ENCODE data around the gene PARD3B. TPM values are rescaled to one million over a fixed set of nuclear protein-coding genes. Genes with fewer than 3 reads are reported as not detected.

PARD3B gene
- total and polyA plus RNA-seq, 2 of the 4 experiments (the other 2 are of a cell fraction), result 3.3 to 15.6 TPM

DNA sequence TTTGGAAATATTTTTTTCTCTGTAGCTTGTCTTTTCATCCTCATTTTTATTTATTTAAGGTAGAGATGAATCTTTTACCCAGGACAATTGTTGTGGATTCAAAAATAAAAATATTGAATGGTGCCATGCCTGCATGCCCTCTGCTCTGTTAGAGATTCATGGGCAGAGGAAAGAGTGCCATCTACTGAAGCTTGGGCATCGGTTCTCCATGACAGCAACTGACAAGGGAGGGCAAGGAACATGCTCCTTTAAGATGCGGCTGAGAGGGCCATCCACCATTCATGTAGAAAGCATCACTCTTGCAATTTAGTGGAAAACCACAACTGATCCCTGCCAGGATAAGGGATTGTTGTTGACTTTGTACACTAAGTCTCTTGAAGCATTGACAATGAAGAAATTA lies 79.9 kb downstream of the PARD3B start:
- no peak overlapping the region for H4K8ac ChIP-seq (ENCODE audit: low read depth in 2 of 2, low read length in 2 of 2)
- no peak overlapping the region for H4K5ac ChIP-seq (ENCODE audit: low read depth, low read length)
- peaks cover 11 to 19% of the 10 kb centered on the region in 2 experiments for H3K79me1 ChIP-seq (ENCODE audit: low read depth in 1 of 2, low read length in 2 of 2)
- peaks cover 4% of the 10 kb centered on the region; the same call in 1 of the 2 replicates for H4K20me1 ChIP-seq (ENCODE audit: insufficient read depth, low read length)
- no CpG with 5 or more reads among the region's 2 CpGs for WGBS, 2 experiments (ENCODE audit: extremely low coverage in 2 of 2, insufficient read length in 1 of 2)
- intact Hi-C loops (cut with micrococcal nuclease), result loop anchor here (5.0 to 10.0 kb wide), 2 partner anchors 57 to 300 kb away; no protein-coding TSS in a partner anchor
- no peak overlapping the region for H2AK9ac ChIP-seq (replicated peaks; ENCODE audit: low read depth, low read length, poor library complexity)
- in situ Hi-C loops (cut with MboI; ENCODE audit: low sequenced_read_pairs), result no loop called here
- no peak overlapping the region for H3K18ac ChIP-seq (ENCODE audit: low read depth, low read length)
- no peak overlapping the region for H4K91ac ChIP-seq (ENCODE audit: insufficient read depth, low read depth, low read length)
- H3K9me1 ChIP-seq (ENCODE audit: insufficient read depth, low read length), result peaks cover 6% of the 10 kb centered on the region; the same call in 1 of the 2 replicates
- no peak overlapping the region for H3K23ac ChIP-seq (ENCODE audit: low read depth, low read length)
- no peak overlapping the region for H3K56ac ChIP-seq (ENCODE audit: extremely low read depth, insufficient read depth, low read length)
- H3K36me3 ChIP-seq (ENCODE audit: control insufficient read depth, insufficient read depth, low read length), result no peaks in the 10 kb centered on the region
- H2BK15ac ChIP-seq (ENCODE audit: low read depth, low read length), result no peak overlapping the region
- no peak overlapping the region for H2AK5ac ChIP-seq (ENCODE audit: low read depth, low read length)
- ChIA-PET POLR2A (ENCODE audit: unreplicated experiment) (no interaction called here), CTCF (interaction anchor here (1.1 to 1.5 kb wide), 2 partner anchors 49 to 74 kb away, joined by 3 to 4 read pairs; no protein-coding TSS in a partner anchor)
- H3K4me2 ChIP-seq (ENCODE audit: low read depth, low read length), result no peak overlapping the region
- no peak overlapping the region for H3K9ac ChIP-seq (ENCODE audit: low read depth, low read length)
- H3K4me1 ChIP-seq (ENCODE audit: control insufficient read depth, insufficient read depth, low read length), result no peaks in the 10 kb centered on the region
- H3K4ac ChIP-seq (ENCODE audit: low read depth, low read length), result no peak overlapping the region
- H2BK5ac ChIP-seq (ENCODE audit: low read depth, low read length, poor library complexity, severe bottlenecking), result no peak overlapping the region
- no TSS peak for BruUV-seq (replicated peaks)
- dilution Hi-C loops (cut with HindIII; ENCODE audit: low sequenced_read_pairs, unreplicated experiment), result no loop called here
- H2AFZ ChIP-seq (replicated peaks; ENCODE audit: low read length, poor library complexity), result no peak overlapping the region
- no peak overlapping the region for H3K27ac ChIP-seq (ENCODE audit: insufficient read depth, low read length)
- ATAC-seq (ENCODE audit: low read depth), result no peak
- TF ChIP-seq, protein P1, sequence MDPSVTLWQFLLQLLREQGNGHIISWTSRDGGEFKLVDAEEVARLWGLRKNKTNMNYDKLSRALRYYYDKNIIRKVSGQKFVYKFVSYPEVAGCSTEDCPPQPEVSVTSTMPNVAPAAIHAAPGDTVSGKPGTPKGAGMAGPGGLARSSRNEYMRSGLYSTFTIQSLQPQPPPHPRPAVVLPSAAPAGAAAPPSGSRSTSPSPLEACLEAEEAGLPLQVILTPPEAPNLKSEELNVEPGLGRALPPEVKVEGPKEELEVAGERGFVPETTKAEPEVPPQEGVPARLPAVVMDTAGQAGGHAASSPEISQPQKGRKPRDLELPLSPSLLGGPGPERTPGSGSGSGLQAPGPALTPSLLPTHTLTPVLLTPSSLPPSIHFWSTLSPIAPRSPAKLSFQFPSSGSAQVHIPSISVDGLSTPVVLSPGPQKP (IDR thresholded peaks at IDR 0.05; ENCODE audit: borderline replicate concordance, low read depth, low read length), result no peak
- TF ChIP-seq, protein P2, sequence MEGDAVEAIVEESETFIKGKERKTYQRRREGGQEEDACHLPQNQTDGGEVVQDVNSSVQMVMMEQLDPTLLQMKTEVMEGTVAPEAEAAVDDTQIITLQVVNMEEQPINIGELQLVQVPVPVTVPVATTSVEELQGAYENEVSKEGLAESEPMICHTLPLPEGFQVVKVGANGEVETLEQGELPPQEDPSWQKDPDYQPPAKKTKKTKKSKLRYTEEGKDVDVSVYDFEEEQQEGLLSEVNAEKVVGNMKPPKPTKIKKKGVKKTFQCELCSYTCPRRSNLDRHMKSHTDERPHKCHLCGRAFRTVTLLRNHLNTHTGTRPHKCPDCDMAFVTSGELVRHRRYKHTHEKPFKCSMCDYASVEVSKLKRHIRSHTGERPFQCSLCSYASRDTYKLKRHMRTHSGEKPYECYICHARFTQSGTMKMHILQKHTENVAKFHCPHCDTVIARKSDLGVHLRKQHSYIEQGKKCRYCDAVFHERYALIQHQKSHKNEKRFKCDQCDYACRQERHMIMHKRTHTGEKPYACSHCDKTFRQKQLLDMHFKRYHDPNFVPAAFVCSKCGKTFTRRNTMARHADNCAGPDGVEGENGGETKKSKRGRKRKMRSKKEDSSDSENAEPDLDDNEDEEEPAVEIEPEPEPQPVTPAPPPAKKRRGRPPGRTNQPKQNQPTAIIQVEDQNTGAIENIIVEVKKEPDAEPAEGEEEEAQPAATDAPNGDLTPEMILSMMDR (conservative IDR thresholded peaks at IDR 0.05; ENCODE audit: low read depth, low read length), result 0 out of 2 replicates have a peak, but pooled peaks have one; percentile 19
- TF ChIP-seq RAD21 (IDR thresholded peaks at IDR 0.05; ENCODE audit: low read length), result peak; percentile 31; the same call in 1 of the 2 replicates
- no peak for DNase-seq
- no peak overlapping the region for H2BK20ac ChIP-seq (ENCODE audit: low read depth, low read length)
- H2BK120ac ChIP-seq (ENCODE audit: low read depth, low read length), result no peak overlapping the region
- no peak overlapping the region for H3K14ac ChIP-seq (replicated peaks; ENCODE audit: low read depth, low read length)
- H3K9me3 ChIP-seq (ENCODE audit: control insufficient read depth, insufficient read depth, low read length), result no peaks in the 10 kb centered on the region
- H3K27me3 ChIP-seq (ENCODE audit: control insufficient read depth, insufficient read depth, low read length), result no peaks in the 10 kb centered on the region
- H3K4me3 ChIP-seq (ENCODE audit: insufficient read depth, low read depth, low read length), result no peak overlapping the region
